H1 (cell line): ENCODE data around the gene ZNF182. TPM values are rescaled to one million over a fixed set of nuclear protein-coding genes. Genes with fewer than 3 reads are reported as not detected.

Experiments
- CTCF ChIA-PET: fragments of 300-600 bp; sonication (Branson Sonifier 250); formaldehyde crosslinking; loops from one replicate; lab custom pipeline; 2021; ENCODE audit not compliant: partially characterized antibody; lab: Charles Lee
- POLR2A ChIA-PET: fragments of 300-600 bp; sonication (Branson Sonifier 250); formaldehyde crosslinking; loops from one replicate; lab custom pipeline; 2021; ENCODE audit warnings: inconsistent platforms; ENCODE audit not compliant: partially characterized antibody; lab: Charles Lee
- DNase-seq, 2 experiments: peaks; one replicate each; pipeline versions ENCODE4 v3.0.0 to v3.0.0-alpha.2; 2010 to 2022; ENCODE audit warnings: low spot score in 2 of 2, low read depth in 1 of 2, mixed read lengths in 1 of 2
- FAIRE-seq: peaks from 2 replicates; lab custom pipeline; 2011; peaks lifted over from hg19 to GRCh38; lab: Jason Lieb, UNC
- H2AFZ ChIP-seq: 2 replicates; pipeline ENCODE4 v1.8.1; 2012; ENCODE audit warnings: low read length, inconsistent platforms
- H2AK5ac ChIP-seq: 2 replicates; pipeline ENCODE4 v1.6.1; 2013; ENCODE audit warnings: low read depth, low read length
- H2BK120ac ChIP-seq: replicated peaks from 2 replicates; pipeline ENCODE3; 2013; ENCODE audit warnings: low read depth, low read length, inconsistent platforms
- H2BK12ac ChIP-seq: 2 replicates; pipeline ENCODE4 v1.6.1; 2013; ENCODE audit warnings: low read depth, low read length
- H2BK15ac ChIP-seq: 2 replicates; pipeline ENCODE4 v1.6.1; 2013; ENCODE audit warnings: low read length
- H2BK20ac ChIP-seq: 2 replicates; pipeline ENCODE4 v1.6.1; 2013; ENCODE audit warnings: low read length
- H2BK5ac ChIP-seq: 2 replicates; pipeline ENCODE4 v1.6.1; 2013; ENCODE audit warnings: low read depth, low read length
- H3K14ac ChIP-seq: 2 replicates; pipeline ENCODE4 v1.6.1; 2013; ENCODE audit warnings: inconsistent platforms; ENCODE audit not compliant: insufficient read length
- H3K18ac ChIP-seq: 2 replicates; pipeline ENCODE4 v1.6.1; 2013; ENCODE audit warnings: low read length; ENCODE audit errors: extremely low read depth
- H3K23ac ChIP-seq: 2 replicates; pipeline ENCODE4 v1.6.1; 2013; ENCODE audit warnings: inconsistent platforms; ENCODE audit not compliant: insufficient read length
- H3K23me2 ChIP-seq: 2 replicates; pipeline ENCODE4 v1.6.1; 2013; ENCODE audit warnings: low read depth, low read length
- H3K27ac ChIP-seq: 2 replicates; pipeline ENCODE4 v1.6.1; 2011; ENCODE audit warnings: low read depth, low read length, inconsistent platforms
- H3K27me3 ChIP-seq, 4 experiments: replicated peaks in 1 of 4; 1 replicate in 1 of 4; 2 replicates in 3 of 4; pipeline versions ENCODE4 v1.6.1 to v1.8.1; 2011 to 2013; ENCODE audit warnings: low read length in 3 of 4, mild to moderate bottlenecking in 3 of 4, inconsistent platforms in 2 of 4, mixed read lengths in 2 of 4, moderate library complexity in 1 of 4; ENCODE audit not compliant: control insufficient read depth in 3 of 4, insufficient read depth in 3 of 4; ENCODE audit errors: extremely low read depth in 1 of 4
- H3K36me3 ChIP-seq, 4 experiments: 2 replicates each; pipeline versions ENCODE4 v1.6.1 to v1.8.1; 2011 to 2013; ENCODE audit warnings: mild to moderate bottlenecking in 4 of 4, low read length in 3 of 4, moderate library complexity in 2 of 4, control low read depth in 1 of 4, inconsistent platforms in 1 of 4; ENCODE audit not compliant: insufficient read depth in 4 of 4, control insufficient read depth in 2 of 4
- H3K4ac ChIP-seq: replicated peaks from 2 replicates; pipeline ENCODE3; 2013; ENCODE audit warnings: low read length, low read depth, mixed read lengths, inconsistent platforms; ENCODE audit not compliant: insufficient read length
- H3K4me1 ChIP-seq, 4 experiments: replicated peaks in 1 of 4; 1 replicate in 1 of 4; 2 replicates in 3 of 4; pipeline versions ENCODE4 v1.6.1 to v1.8.1; 2011 to 2013; ENCODE audit warnings: low read length in 3 of 4, inconsistent platforms in 2 of 4, mixed read lengths in 1 of 4; ENCODE audit not compliant: insufficient read depth in 4 of 4, control insufficient read depth in 3 of 4
- H3K4me2 ChIP-seq, 2 experiments: 2 replicates each; pipeline versions ENCODE4 v1.6.1 to v1.8.1; 2011 to 2013; ENCODE audit warnings: low read depth in 2 of 2, low read length in 2 of 2, control low read depth in 1 of 2, inconsistent platforms in 1 of 2, mild to moderate bottlenecking in 1 of 2; ENCODE audit not compliant: insufficient read depth in 1 of 2
- H3K4me3 ChIP-seq, 4 experiments: fragments of 200-600, 300-600 bp in 1 of 4; sonication (generic), shearing (Covaris generic), sonication (Bioruptor Twin) in 1 of 4; 2 replicates each; pipeline versions ENCODE4 v1.5.1 to v1.8.1; 2011 to 2016; ENCODE audit warnings: low read length in 4 of 4, low read depth in 3 of 4, control low read depth in 2 of 4, inconsistent platforms in 2 of 4, mild to moderate bottlenecking in 2 of 4, mixed read lengths in 1 of 4, moderate library complexity in 1 of 4; ENCODE audit not compliant: insufficient read depth in 2 of 4; ENCODE audit errors: extremely low read depth in 1 of 4
- H3K56ac ChIP-seq: replicated peaks from 2 replicates; pipeline ENCODE3; 2013; ENCODE audit warnings: low read depth, mild to moderate bottlenecking, mixed read lengths, low read length, inconsistent platforms; ENCODE audit not compliant: insufficient read length
- H3K79me1 ChIP-seq: 2 replicates; pipeline ENCODE4 v1.6.1; 2013; ENCODE audit warnings: low read depth, low read length, control low read depth
- H3K79me2 ChIP-seq, 2 experiments: 2 replicates each; pipeline versions ENCODE4 v1.6.1 to v1.8.1; 2012 to 2013; ENCODE audit warnings: low read length in 2 of 2, mild to moderate bottlenecking in 2 of 2, inconsistent platforms in 1 of 2; ENCODE audit not compliant: insufficient read depth in 2 of 2, control insufficient read depth in 1 of 2
- H3K9ac ChIP-seq, 4 experiments: replicated peaks in 1 of 4; 1 replicate in 1 of 4; 2 replicates in 3 of 4; pipeline versions ENCODE4 v1.6.1 to v1.8.1; 2011 to 2013; ENCODE audit warnings: low read depth in 3 of 4, low read length in 3 of 4, control low read depth in 2 of 4, mild to moderate bottlenecking in 2 of 4, moderate library complexity in 2 of 4, inconsistent platforms in 1 of 4; ENCODE audit errors: extremely low read depth in 1 of 4
- H3K9me3 ChIP-seq, 2 experiments: 2 replicates each; pipeline versions ENCODE4 v1.6.1 to v1.8.1; 2012 to 2013; ENCODE audit warnings: mild to moderate bottlenecking in 2 of 2, moderate library complexity in 2 of 2, control low read depth in 1 of 2, inconsistent platforms in 1 of 2, low read depth in 1 of 2, low read length in 1 of 2, mixed read lengths in 1 of 2; ENCODE audit not compliant: insufficient read depth in 2 of 2
- H4K20me1 ChIP-seq, 2 experiments: replicated peaks in 1 of 2; 2 replicates each; pipeline versions ENCODE3 to v1.8.1; 2011 to 2013; ENCODE audit warnings: inconsistent platforms in 2 of 2, low read length in 2 of 2, mild to moderate bottlenecking in 1 of 2; ENCODE audit not compliant: insufficient read depth in 2 of 2, control insufficient read depth in 1 of 2
- H4K5ac ChIP-seq: 2 replicates; pipeline ENCODE4 v1.6.1; 2013; ENCODE audit warnings: low read length, low read depth, mixed read lengths, inconsistent platforms; ENCODE audit not compliant: insufficient read length
- H4K8ac ChIP-seq: 2 replicates; pipeline ENCODE4 v1.8.0; 2013; ENCODE audit warnings: mild to moderate bottlenecking, moderate library complexity, low read length, inconsistent platforms; ENCODE audit not compliant: insufficient read depth; ENCODE audit errors: extremely low read depth
- H4K91ac ChIP-seq: replicated peaks from 2 replicates; pipeline ENCODE3; 2013; ENCODE audit warnings: low read length, mixed read lengths, inconsistent platforms; ENCODE audit not compliant: insufficient read length
- CREB1 ChIP-seq: IDR thresholded peaks from 2 replicates; pipeline ENCODE4 v1.6.1; 2012; ENCODE audit warnings: inconsistent platforms
- HDAC2 ChIP-seq, 2 experiments: fragments of 300-600 bp in 1 of 2; sonication (generic) in 1 of 2; IDR thresholded peaks; 2 replicates each; pipeline ENCODE4 v1.6.1; 2011 to 2012; ENCODE audit warnings: low read depth in 2 of 2, low read length in 2 of 2, mild to moderate bottlenecking in 2 of 2, moderate library complexity in 2 of 2, borderline replicate concordance in 1 of 2, inconsistent platforms in 1 of 2
- NANOG ChIP-seq: IDR thresholded peaks from 2 replicates; pipeline ENCODE4 v1.6.1; 2011; ENCODE audit warnings: low read length, low read depth, mild to moderate bottlenecking, inconsistent platforms; ENCODE audit not compliant: insufficient read depth, poor library complexity, severe bottlenecking
- TAF7 ChIP-seq: optimal IDR thresholded peaks from 2 replicates; pipeline ENCODE3; 2011; ENCODE audit warnings: low read depth, mild to moderate bottlenecking, inconsistent platforms, low read length, moderate library complexity, borderline replicate concordance
- WGBS, 2 experiments: shearing (Covaris generic) in 1 of 2; methylation state at CpG; one replicate each; pipeline versions ENCODE4 v1.1.6 to v1.1.7; 2013 to 2015; ENCODE audit warnings: low lambda C conversion rate in 2 of 2, mixed read lengths in 2 of 2, inconsistent platforms in 1 of 2, low coverage in 1 of 2, missing lambda C conversion rate in 1 of 2; ENCODE audit not compliant: insufficient replicate concordance in 2 of 2, insufficient coverage in 1 of 2, insufficient read length in 1 of 2; ENCODE audit errors: extremely low coverage in 1 of 2, missing lambda C conversion rate in 1 of 2; 5-methylcytosine and 5-hydroxymethylcytosine counted together
- polyA plus RNA-seq, 7 experiments: library from polyadenylated mRNA; depleted of rRNA in 3 of 7; stranded (reverse) in 5 of 7; unstranded in 2 of 7; fragments of >200 nt in 5 of 7; fragments of 200-250 nt in 2 of 7; gene quantifications; 1 replicate in 5 of 7; 2 replicates in 1 of 7; 4 replicates in 1 of 7; pipeline versions ENCODE4 v1.2.1 to v1.2.3, GENCODE V29; 2011 to 2013; ENCODE audit warnings: missing spikeins in 2 of 7, mixed read lengths in 2 of 7
- total RNA-seq: library from RNA; stranded (reverse); fragmentation: NEBNext Ultra II Directional; extraction: Animal tissue kit (Norgen Biotek cat#: 25700); gene quantifications from 2 replicates; pipeline ENCODE4 v1.2.1, GENCODE V29; 2021

Gene ZNF182
- total and polyA plus RNA-seq, 2 of the 8 experiments (the other 6 are each of a cell fraction or from before 2014, with no cell fraction given): 1.3 to 8.2 TPM

DNA sequence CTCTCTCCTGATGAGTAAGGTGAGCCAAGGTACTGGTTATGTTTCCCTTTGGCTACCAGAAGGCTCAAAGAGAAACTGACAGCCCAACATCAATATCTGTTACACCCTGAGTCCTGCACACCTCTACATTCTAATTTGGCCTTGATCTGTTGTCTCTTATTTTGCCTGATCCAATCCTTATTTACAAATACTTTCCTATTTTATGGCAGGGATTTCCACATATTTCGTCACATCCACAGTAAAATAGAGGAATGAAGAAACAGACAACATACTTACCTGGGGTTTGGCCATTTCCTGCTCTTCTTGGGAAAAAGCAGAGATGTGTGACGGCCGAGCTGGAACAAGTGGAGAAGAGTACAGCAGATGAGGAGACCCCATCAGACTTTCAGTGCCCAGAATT, 1.5 kb downstream of the ZNF182 start:
- Histone ChIP-seq H3K18ac (no peak overlapping the region), H2BK12ac (no peak overlapping the region), H2BK20ac (no peak overlapping the region), H3K4ac (no peak overlapping the region), H3K4me1 (no peaks in the 10 kb centered on the region), H3K56ac (no peak overlapping the region), H2AK5ac (no peak overlapping the region), H3K79me2 (peaks cover 0 to 9% of the 10 kb centered on the region in 2 experiments; a peak in 1 of 4 replicates), H3K14ac (no peak overlapping the region), H3K79me1 (no peaks in the 10 kb centered on the region), H3K4me3 (no peak overlapping the region), H4K5ac (no peak overlapping the region), H2AFZ (no peak overlapping the region), H2BK15ac (no peak overlapping the region), H3K23ac (no peak overlapping the region), H4K91ac (no peak overlapping the region), H2BK5ac (no peak overlapping the region), H4K20me1 (no peaks in the 10 kb centered on the region), H2BK120ac (no peak overlapping the region), H3K23me2 (no peaks in the 10 kb centered on the region), H3K27ac (no peak overlapping the region), H3K9me3 (no peaks in the 10 kb centered on the region), H4K8ac (no peak overlapping the region), H3K4me2 (no peak overlapping the region; a peak in 1 of 4 replicates), H3K36me3 (no peaks in the 10 kb centered on the region), H3K9ac (no peak overlapping the region), H3K27me3 (no peaks in the 10 kb centered on the region)
- POLR2A ChIA-PET: no interaction called here
- CTCF ChIA-PET: no interaction called here
- WGBS, 2 experiments: 92% methylated on average over 2 of the region's 3 CpGs; no CpG with 5 or more reads in 1 of the 2 experiments
- no peak for FAIRE-seq
- TF ChIP-seq HDAC2 (IDR thresholded peaks at IDR 0.05; ENCODE audit: borderline replicate concordance in 1 of 2, low read depth in 2 of 2, low read length in 2 of 2) (no peak), TAF7 (no peak), CREB1 (no peak), NANOG (no peak)
- no peak for DNase-seq
